K562 (cell line): Measurements from ENCODE around the gene UBE2L5. TPM values are rescaled to one million over a fixed set of nuclear protein-coding genes. Genes with fewer than 3 reads are reported as not detected.

ENCODE experiments used
- ATAC-seq: fragments of 200-7000 bp; cut with Tn5 transposase; 3 replicates; pipeline ENCODE4 v1.9.1; 2020; ENCODE audit warnings: moderate library complexity
- BruUV-seq: library from RNA; stranded (reverse); fragments of 400-500 nt; replicated peaks from 2 replicates; lab custom pipeline; 2021; lab: Mats Ljungman, UMichigan
- CTCF ChIA-PET: fragments of 300-600 bp; formaldehyde crosslinking; extraction: SDS; loops from one replicate; lab custom pipeline; 2021; ENCODE audit warnings: low intra/inter-chr PET ratio; lab: Yijun Ruan, JAX
- POLR2A ChIA-PET: fragments of 300-600, 350-650 bp; sonication (Branson Sonifier 250); formaldehyde crosslinking; extraction: SDS; loops from one replicate; lab custom pipeline; 2021; ENCODE audit warnings: antibody characterized with exemption, inconsistent platforms; lab: Yijun Ruan, JAX
- DNase-seq, 4 experiments: peaks; one replicate each; pipeline versions ENCODE4 v3.0.0 to v3.0.0-alpha.2; 2011 to 2018; ENCODE audit warnings: low spot score in 3 of 4, mixed read lengths in 3 of 4; ENCODE audit errors: extremely low read depth in 1 of 4
- FAIRE-seq: peaks from 2 replicates; lab custom pipeline; 2011; peaks lifted over from hg19 to GRCh38; lab: Jason Lieb, UNC
- H2AFZ ChIP-seq: 2 replicates; pipeline ENCODE4 v1.6.0; 2011; ENCODE audit warnings: low read depth, low read length, control low read depth, inconsistent platforms
- H3K27ac ChIP-seq: fragments of 200-600 bp; 3 replicates; pipeline ENCODE4 v1.8.0; 2011; ENCODE audit warnings: low read depth, mild to moderate bottlenecking, control low read depth, inconsistent platforms, low read length, moderate library complexity, mixed read lengths; ENCODE audit errors: extremely low read depth
- H3K27me3 ChIP-seq, 2 experiments: fragments of 300-600 bp in 1 of 2; 2 replicates in 1 of 2; 3 replicates in 1 of 2; pipeline versions ENCODE4 v1.6.0 to v1.8.0; 2011; ENCODE audit warnings: inconsistent platforms in 2 of 2, low read length in 2 of 2, mild to moderate bottlenecking in 1 of 2, mixed read lengths in 1 of 2, moderate library complexity in 1 of 2; ENCODE audit not compliant: control insufficient read depth in 2 of 2, insufficient read depth in 2 of 2
- H3K36me3 ChIP-seq: fragments of 300-600 bp; 3 replicates; pipeline ENCODE4 v1.8.0; 2011; ENCODE audit warnings: mild to moderate bottlenecking, low read length, inconsistent platforms; ENCODE audit not compliant: control insufficient read depth, insufficient read depth
- H3K4me1 ChIP-seq, 2 experiments: fragments of 200-600 bp in 1 of 2; replicated peaks in 1 of 2; 2 replicates in 1 of 2; 3 replicates in 1 of 2; pipeline versions ENCODE4 v1.5.1 to v1.8.0; 2011; ENCODE audit warnings: inconsistent platforms in 2 of 2, low read length in 2 of 2, mild to moderate bottlenecking in 1 of 2, mixed read lengths in 1 of 2, moderate library complexity in 1 of 2; ENCODE audit not compliant: control insufficient read depth in 2 of 2, insufficient read depth in 2 of 2
- H3K4me2 ChIP-seq: 2 replicates; pipeline ENCODE4 v1.6.1; 2011; ENCODE audit warnings: low read length, control low read depth, inconsistent platforms, mixed read lengths; ENCODE audit not compliant: insufficient read depth
- H3K4me3 ChIP-seq: fragments of 200-600 bp; sonication (generic), shearing (Covaris generic); 2 replicates; pipeline ENCODE4 v1.5.1; 2016; ENCODE audit warnings: control low read depth, inconsistent platforms
- H3K79me2 ChIP-seq: fragments of 200-600 bp; 3 replicates; pipeline ENCODE4 v1.8.0; 2011; ENCODE audit warnings: low read length, inconsistent platforms; ENCODE audit not compliant: control insufficient read depth, insufficient read depth
- H3K9ac ChIP-seq, 2 experiments: 2 replicates each; pipeline versions ENCODE4 v1.6.0 to v1.6.1; 2011; ENCODE audit warnings: low read depth in 2 of 2, low read length in 2 of 2, control low read depth in 1 of 2, inconsistent platforms in 1 of 2, mild to moderate bottlenecking in 1 of 2, mixed read lengths in 1 of 2; ENCODE audit not compliant: insufficient read depth in 1 of 2
- H3K9me1 ChIP-seq: one replicate; pipeline ENCODE4 v1.6.0; 2011; ENCODE audit warnings: inconsistent platforms, mild to moderate bottlenecking, low read length, moderate library complexity; ENCODE audit not compliant: control insufficient read depth, insufficient read depth
- H3K9me3 ChIP-seq: replicated peaks from 2 replicates; pipeline ENCODE4 v1.5.1; 2011; ENCODE audit warnings: low read depth, low read length, inconsistent platforms; ENCODE audit not compliant: control insufficient read depth, insufficient read depth
- H4K20me1 ChIP-seq: replicated peaks from 2 replicates; pipeline ENCODE4 v1.6.1; 2011; ENCODE audit warnings: low read length, inconsistent platforms, mixed read lengths; ENCODE audit not compliant: control insufficient read depth, insufficient read depth
- ATF7 ChIP-seq: fragments of 450-650 bp; IDR thresholded peaks from 2 replicates; pipeline ENCODE4 v1.7.1; 2014; ENCODE audit warnings: mild to moderate bottlenecking, moderate library complexity
- C11orf30 ChIP-seq: fragments of 450-650 bp; IDR thresholded peaks from 2 replicates; pipeline ENCODE4 v1.6.1; 2016; ENCODE audit warnings: low read depth, mild to moderate bottlenecking
- DACH1 ChIP-seq: fragments of 450-650 bp; IDR thresholded peaks from 2 replicates; pipeline ENCODE4 v1.6.1; 2018; ENCODE audit not compliant: partially characterized antibody
- KLF1 ChIP-seq: fragments of 450-650 bp; IDR thresholded peaks from 2 replicates; pipeline ENCODE4 v1.6.1; 2016; ENCODE audit warnings: missing genetic modification characterization, missing compliant biosample characterization
- PCBP2 ChIP-seq: fragments of 200-400 bp; formaldehyde crosslinking; IDR thresholded peaks from 2 replicates; pipeline ENCODE4 v1.6.1; 2018; ENCODE audit warnings: low read length, low read depth, mild to moderate bottlenecking, moderate library complexity; ENCODE audit not compliant: poor library complexity, severe bottlenecking
- TCF7L2 ChIP-seq: fragments of 150-350 bp; IDR thresholded peaks from 2 replicates; pipeline ENCODE4 v1.6.1; 2016; ENCODE audit warnings: low read depth, mild to moderate bottlenecking, low read length, moderate library complexity
- TFAP4 ChIP-seq: sonication (generic); formaldehyde crosslinking; IDR thresholded peaks from 2 replicates; pipeline ENCODE4 v1.8.0; 2022; ENCODE audit warnings: missing genetic modification reagents, mild to moderate bottlenecking, moderate library complexity, borderline replicate concordance
- ZBTB26 ChIP-seq: fragments of 450-650 bp; formaldehyde crosslinking; IDR thresholded peaks from 2 replicates; pipeline ENCODE4 v1.4.0; 2022; ENCODE audit warnings: missing genetic modification characterization
- ZNF140 ChIP-seq: fragments of 250-450 bp; sonication (Bioruptor Pico); IDR thresholded peaks from 2 replicates; pipeline ENCODE4 v1.8.0; 2021; ENCODE audit warnings: moderate library complexity, mild to moderate bottlenecking, inconsistent platforms
- ZNF3 ChIP-seq: fragments of 250-450 bp; sonication (Bioruptor Pico); IDR thresholded peaks from 2 replicates; pipeline ENCODE4 v1.5.0; 2021; ENCODE audit warnings: mild to moderate bottlenecking, moderate library complexity
- WGBS: fragments of 100-300 bp; shearing (Covaris generic); methylation state at CpG from one replicate; pipeline ENCODE4 v1.1.6; 2016; ENCODE audit warnings: low coverage, mixed read lengths; ENCODE audit not compliant: insufficient coverage; ENCODE audit errors: missing lambda C conversion rate; 5-methylcytosine and 5-hydroxymethylcytosine counted together
- in situ Hi-C: fragments of 300-500 bp; cut with MboI; formaldehyde crosslinking; loops from 4 replicates; pipeline ENCODE4 v1.15.0; 2018; ENCODE audit warnings: inconsistent platforms, mixed read lengths
- intact Hi-C: fragments of 100-400 bp; cut with micrococcal nuclease; formaldehyde crosslinking; loops from 2 replicates; pipeline ENCODE4 v1.14.2; 2022
- polyA plus RNA-seq, 8 experiments: library from polyadenylated mRNA; depleted of rRNA in 4 of 8; stranded (reverse) in 5 of 8; unstranded in 3 of 8; fragments of >200 nt; fragmentation: Nextera tagmentation in 2 of 8; fragmentation: Illumina TruSeq in 1 of 8; extraction: Ambion mirVana in 2 of 8; extraction: Trizol in 1 of 8; gene quantifications; 2 replicates each; pipeline versions ENCODE4 v1.2.1 to v1.2.3, GENCODE V29; 2011 to 2014; ENCODE audit warnings: inconsistent platforms in 1 of 8, missing spikeins in 1 of 8
- total RNA-seq, 7 experiments: library from RNA; depleted of rRNA in 6 of 7; stranded (reverse); fragments of >200 nt in 6 of 7; fragmentation: Illumina TruSeq in 2 of 7; extraction: Trizol in 2 of 7; gene quantifications; 2 replicates each; pipeline versions ENCODE4 v1.2.1 to v1.2.3, GENCODE V29; 2011 to 2021; ENCODE audit warnings: low replicate concordance in 1 of 7

The UBE2L5 gene
- total and polyA plus RNA-seq, 9 of the 15 experiments (the other 6 are each of a cell fraction or from before 2014, with no cell fraction given), result 0.22 to 1.5 (median 0.86) TPM; not detected in 6

GRCh38 chr13:30403456-30403855 is 18.8 kb upstream of the UBE2L5 start (continued):
- no peak for TF ChIP-seq TFAP4 (CRISPR knock-in tag)
- no peak for TF ChIP-seq PCBP2

- no TSS peak for BruUV-seq
- 19% methylated on average over 5 of the region's 5 CpGs for WGBS
- H3K9me3 ChIP-seq, result no peaks in the 10 kb centered on the region; the same call in 1 of the 2 replicates
- ChIA-PET POLR2A (no interaction called here), CTCF (no interaction called here)
- no peak overlapping the region for H3K9ac ChIP-seq
- ATAC-seq (no peak), FAIRE-seq (no peak), DNase-seq (no peak)
- TF ChIP-seq DACH1 (no peak), KLF1 (tag) (no peak), C11orf30 (no peak), ZBTB26 (CRISPR knock-in tag) (no peak), ZNF3 (no peak), ATF7 (no peak), TCF7L2 (no peak), ZNF140 (CRISPR knock-in tag) (no peak)
- intact Hi-C loops (no loop called here), in situ Hi-C loops (no loop called here)
- no peak overlapping the region for H3K4me3 ChIP-seq
- peaks cover 4 to 11% of the 10 kb centered on the region in 2 experiments; a peak in 4 of 5 replicates for H3K4me1 ChIP-seq
- H3K27ac ChIP-seq, result no peak overlapping the region
- no peaks in the 10 kb centered on the region for H3K36me3 ChIP-seq
- H3K9me1 ChIP-seq, result no peaks in the 10 kb centered on the region
- no peaks in the 10 kb centered on the region for H3K79me2 ChIP-seq
- no peaks in the 10 kb centered on the region for H3K27me3 ChIP-seq
- H3K4me2 ChIP-seq, result no peak overlapping the region
- no peaks in the 10 kb centered on the region for H4K20me1 ChIP-seq
- H2AFZ ChIP-seq, result no peak overlapping the region
These were observed 18.1 kb upstream of the UBE2L5 start for GRCh38 chr13:30404207-30404606.
